ENCODE results near the gene TMEM80. TPM values are rescaled to one million over a fixed set of nuclear protein-coding genes. Genes with fewer than 3 reads are reported as not detected.
A peak's percentile ranks its signal among the peaks of the same experiment; 100 is the strongest.

The TMEM80 gene
- total and polyA plus RNA-seq, 9 of the 15 experiments (the other 6 are each of a cell fraction or from before 2014, with no cell fraction given): 5.1 to 30.1 (median 12.4) TPM

DNA sequence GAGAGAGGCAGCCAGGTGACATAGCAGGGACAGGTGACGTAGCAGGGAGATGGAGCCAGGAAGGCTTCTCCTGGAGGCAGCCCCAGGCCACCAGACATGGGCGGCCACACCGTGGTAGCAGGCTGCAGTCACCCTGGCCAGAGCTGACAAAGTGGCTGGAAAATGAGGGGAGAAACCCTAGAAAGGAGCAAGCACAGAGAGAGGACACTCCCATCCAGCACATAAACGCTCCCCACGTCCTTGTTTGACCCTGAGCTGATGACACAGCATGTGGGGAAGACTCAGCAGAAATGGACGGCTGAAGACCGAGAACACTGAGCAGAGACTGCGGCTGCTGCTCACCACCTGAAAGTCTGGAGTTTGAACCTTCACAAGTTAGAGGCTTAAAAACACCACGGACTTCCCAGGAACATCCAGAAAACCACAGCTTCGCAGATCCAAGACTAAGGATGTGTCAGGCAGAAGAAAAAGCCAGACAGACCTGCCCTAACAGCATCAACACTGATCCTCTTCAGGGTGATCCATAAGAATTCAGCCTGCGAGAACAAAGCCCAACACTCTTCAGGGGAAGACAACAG lies 29.8 kb upstream of the TMEM80 start (continued):
- TF ChIP-seq, protein P1, sequence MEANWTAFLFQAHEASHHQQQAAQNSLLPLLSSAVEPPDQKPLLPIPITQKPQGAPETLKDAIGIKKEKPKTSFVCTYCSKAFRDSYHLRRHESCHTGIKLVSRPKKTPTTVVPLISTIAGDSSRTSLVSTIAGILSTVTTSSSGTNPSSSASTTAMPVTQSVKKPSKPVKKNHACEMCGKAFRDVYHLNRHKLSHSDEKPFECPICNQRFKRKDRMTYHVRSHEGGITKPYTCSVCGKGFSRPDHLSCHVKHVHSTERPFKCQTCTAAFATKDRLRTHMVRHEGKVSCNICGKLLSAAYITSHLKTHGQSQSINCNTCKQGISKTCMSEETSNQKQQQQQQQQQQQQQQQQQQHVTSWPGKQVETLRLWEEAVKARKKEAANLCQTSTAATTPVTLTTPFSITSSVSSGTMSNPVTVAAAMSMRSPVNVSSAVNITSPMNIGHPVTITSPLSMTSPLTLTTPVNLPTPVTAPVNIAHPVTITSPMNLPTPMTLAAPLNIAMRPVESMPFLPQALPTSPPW (CRISPR knock-in tag; IDR thresholded peaks at IDR 0.05): peak; percentile 47; the same call in 1 of the 2 replicates
- 0 out of 2 replicates have a peak, but pooled peaks have one; percentile 75 for TF ChIP-seq ZNF197 (CRISPR knock-in tag; IDR thresholded peaks at IDR 0.05; ENCODE audit: low read depth)
- TF ChIP-seq, protein P2, sequence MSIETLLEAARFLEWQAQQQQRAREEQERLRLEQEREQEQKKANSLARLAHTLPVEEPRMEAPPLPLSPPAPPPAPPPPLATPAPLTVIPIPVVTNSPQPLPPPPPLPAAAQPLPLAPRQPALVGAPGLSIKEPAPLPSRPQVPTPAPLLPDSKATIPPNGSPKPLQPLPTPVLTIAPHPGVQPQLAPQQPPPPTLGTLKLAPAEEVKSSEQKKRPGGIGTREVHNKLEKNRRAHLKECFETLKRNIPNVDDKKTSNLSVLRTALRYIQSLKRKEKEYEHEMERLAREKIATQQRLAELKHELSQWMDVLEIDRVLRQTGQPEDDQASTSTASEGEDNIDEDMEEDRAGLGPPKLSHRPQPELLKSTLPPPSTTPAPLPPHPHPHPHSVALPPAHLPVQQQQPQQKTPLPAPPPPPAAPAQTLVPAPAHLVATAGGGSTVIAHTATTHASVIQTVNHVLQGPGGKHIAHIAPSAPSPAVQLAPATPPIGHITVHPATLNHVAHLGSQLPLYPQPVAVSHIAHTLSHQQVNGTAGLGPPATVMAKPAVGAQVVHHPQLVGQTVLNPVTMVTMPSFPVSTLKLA (conservative IDR thresholded peaks at IDR 0.05): peak in 1 of 2 experiments; percentile 41; a peak in 1 of 4 replicates

DNA sequence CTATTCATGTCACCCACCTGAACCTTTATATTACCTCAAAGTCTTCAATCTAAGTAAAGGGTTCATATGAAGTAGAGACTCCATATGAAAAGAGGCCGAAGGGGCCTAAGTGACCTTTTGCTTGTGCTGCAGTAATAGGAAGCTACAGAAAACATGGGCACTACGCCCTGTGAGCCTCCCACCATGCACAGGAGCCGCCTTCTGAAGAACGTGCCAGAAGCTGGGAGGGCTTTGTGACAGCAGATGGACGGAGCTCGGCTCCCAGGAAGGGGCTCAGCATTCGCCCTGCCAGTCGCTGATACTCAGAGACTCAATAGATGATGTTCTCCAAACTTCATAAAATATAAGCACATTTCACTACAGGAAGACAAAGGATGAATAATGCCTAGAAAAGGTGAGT lies 21.8 kb upstream of the TMEM80 start:
- WGBS (ENCODE audit: insufficient coverage, low coverage, missing lambda C conversion rate): 97% methylated on average over 8 of the region's 8 CpGs
- BruUV-seq (replicated peaks): no TSS peak
- H4K20me1 ChIP-seq (replicated peaks; ENCODE audit: control insufficient read depth, insufficient read depth, low read length): no peaks in the 10 kb centered on the region
- H3K4me2 ChIP-seq (ENCODE audit: insufficient read depth, low read length): no peak overlapping the region
- intact Hi-C loops (cut with micrococcal nuclease) (no loop called here), in situ Hi-C loops (cut with MboI) (no loop called here)
- H3K27me3 ChIP-seq (ENCODE audit: control insufficient read depth in 2 of 2, insufficient read depth in 2 of 2, low read length in 2 of 2): no peaks in the 10 kb centered on the region
- no peaks in the 10 kb centered on the region for H3K4me1 ChIP-seq (replicated peaks in 1 of 2; ENCODE audit: control insufficient read depth in 2 of 2, insufficient read depth in 2 of 2, low read length in 2 of 2)
- ATAC-seq: no peak
- no peaks in the 10 kb centered on the region for H3K9me1 ChIP-seq (ENCODE audit: control insufficient read depth, insufficient read depth, low read length)
- no peaks in the 10 kb centered on the region for H3K9me3 ChIP-seq (replicated peaks; ENCODE audit: control insufficient read depth, insufficient read depth, low read depth, low read length)
- POLR2A ChIA-PET: interaction anchor here (0.6 to 2.9 kb wide), 8 partner anchors 8 to 131 kb away, joined by 3 to 14 read pairs (median 3); partner anchors contain the start of genes DEAF1 and TMEM80
- H3K4me3 ChIP-seq: no peak overlapping the region
- CTCF ChIA-PET (ENCODE audit: low intra/inter-chr PET ratio): no interaction called here
- no peak overlapping the region for H3K27ac ChIP-seq (ENCODE audit: extremely low read depth, low read depth, low read length)
- peaks cover 64% of the 10 kb centered on the region for H3K36me3 ChIP-seq (ENCODE audit: control insufficient read depth, insufficient read depth, low read length)
- H3K79me2 ChIP-seq (ENCODE audit: control insufficient read depth, insufficient read depth, low read length): no peaks in the 10 kb centered on the region
- H2AFZ ChIP-seq (ENCODE audit: low read depth, low read length): no peak overlapping the region
- FAIRE-seq: no peak
- no peak for TF ChIP-seq NRF1 (conservative IDR thresholded peaks at IDR 0.05 in 1 of 2, IDR thresholded peaks at IDR 0.05 in 1 of 2)
- TF ChIP-seq, protein P3, sequence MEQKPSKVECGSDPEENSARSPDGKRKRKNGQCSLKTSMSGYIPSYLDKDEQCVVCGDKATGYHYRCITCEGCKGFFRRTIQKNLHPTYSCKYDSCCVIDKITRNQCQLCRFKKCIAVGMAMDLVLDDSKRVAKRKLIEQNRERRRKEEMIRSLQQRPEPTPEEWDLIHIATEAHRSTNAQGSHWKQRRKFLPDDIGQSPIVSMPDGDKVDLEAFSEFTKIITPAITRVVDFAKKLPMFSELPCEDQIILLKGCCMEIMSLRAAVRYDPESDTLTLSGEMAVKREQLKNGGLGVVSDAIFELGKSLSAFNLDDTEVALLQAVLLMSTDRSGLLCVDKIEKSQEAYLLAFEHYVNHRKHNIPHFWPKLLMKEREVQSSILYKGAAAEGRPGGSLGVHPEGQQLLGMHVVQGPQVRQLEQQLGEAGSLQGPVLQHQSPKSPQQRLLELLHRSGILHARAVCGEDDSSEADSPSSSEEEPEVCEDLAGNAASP (IDR thresholded peaks at IDR 0.05): no peak
- no peak for TF ChIP-seq RBM15 (IDR thresholded peaks at IDR 0.05; ENCODE audit: insufficient read depth, low read length)
- no peak for TF ChIP-seq ATF7 (IDR thresholded peaks at IDR 0.05)
- no peak overlapping the region for H3K9ac ChIP-seq (ENCODE audit: insufficient read depth in 1 of 2, low read depth in 2 of 2, low read length in 2 of 2)
- DNase-seq (ENCODE audit: extremely low read depth in 1 of 4, low spot score in 3 of 4): no peak
